AG04449 (cell line): Measurements from ENCODE around the gene MPLKIP.

Source experiments
- CTCF ChIA-PET: fragments of 350-600 bp; formaldehyde crosslinking; extraction: SDS; loops from one replicate; lab custom pipeline; 2021; ENCODE audit warnings: antibody characterized with exemption; lab: Yijun Ruan, JAX
- POLR2A ChIA-PET: fragments of 400-600, 350-600 bp; formaldehyde crosslinking; extraction: SDS; loops from one replicate; lab custom pipeline; 2020; ENCODE audit warnings: antibody characterized with exemption, inconsistent platforms; lab: Yijun Ruan, JAX
- DNase-seq: peaks from one replicate; pipeline ENCODE4 v3.0.0-alpha.2; 2010; ENCODE audit warnings: low read depth, low spot score
- H3K4me3 ChIP-seq: 2 replicates; pipeline ENCODE4 v1.5.1; 2011; ENCODE audit warnings: low read depth, mild to moderate bottlenecking, control low read depth, low read length
- TF ChIP-seq, protein P1 (sequence below): IDR thresholded peaks from one replicate; pipeline ENCODE4 v1.5.1; 2011; ENCODE audit warnings: mild to moderate bottlenecking, moderate library complexity, low read length, control low read depth, inconsistent platforms; ENCODE audit not compliant: insufficient read depth; ENCODE audit errors: missing control alignments

The MPLKIP gene

DNA sequence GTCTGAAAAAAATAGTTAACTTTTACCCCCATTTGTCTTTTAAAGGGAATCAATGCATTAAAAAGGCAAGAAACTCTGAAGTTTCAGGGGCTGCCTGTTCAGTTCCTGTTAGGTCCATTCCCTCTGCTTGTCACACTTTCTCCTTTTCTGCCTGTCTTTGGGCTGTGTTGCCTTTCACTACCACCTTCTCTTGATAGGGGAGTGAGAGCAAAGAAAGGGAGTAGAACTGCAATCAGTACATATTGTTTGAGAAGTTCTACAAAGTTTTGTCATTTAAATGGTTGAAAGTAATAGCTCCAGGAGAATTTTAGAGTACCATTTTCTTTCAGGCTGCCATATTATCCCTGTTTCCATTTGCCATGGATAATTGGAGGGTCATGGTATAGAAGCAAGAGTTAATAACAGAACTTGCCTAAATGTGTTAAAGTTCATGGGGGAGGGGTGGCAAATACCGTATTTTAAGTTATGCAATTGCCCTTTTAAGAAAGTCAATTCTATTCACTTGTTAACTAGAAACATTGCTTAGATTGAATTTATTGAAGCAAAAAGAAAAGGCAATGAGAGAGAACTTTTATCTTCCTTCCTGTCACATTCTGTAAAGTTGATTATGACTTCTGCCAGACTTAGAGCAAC lies 38.6 kb downstream of the MPLKIP start:
- no peak overlapping the region for H3K4me3 ChIP-seq
- TF ChIP-seq, protein P1, sequence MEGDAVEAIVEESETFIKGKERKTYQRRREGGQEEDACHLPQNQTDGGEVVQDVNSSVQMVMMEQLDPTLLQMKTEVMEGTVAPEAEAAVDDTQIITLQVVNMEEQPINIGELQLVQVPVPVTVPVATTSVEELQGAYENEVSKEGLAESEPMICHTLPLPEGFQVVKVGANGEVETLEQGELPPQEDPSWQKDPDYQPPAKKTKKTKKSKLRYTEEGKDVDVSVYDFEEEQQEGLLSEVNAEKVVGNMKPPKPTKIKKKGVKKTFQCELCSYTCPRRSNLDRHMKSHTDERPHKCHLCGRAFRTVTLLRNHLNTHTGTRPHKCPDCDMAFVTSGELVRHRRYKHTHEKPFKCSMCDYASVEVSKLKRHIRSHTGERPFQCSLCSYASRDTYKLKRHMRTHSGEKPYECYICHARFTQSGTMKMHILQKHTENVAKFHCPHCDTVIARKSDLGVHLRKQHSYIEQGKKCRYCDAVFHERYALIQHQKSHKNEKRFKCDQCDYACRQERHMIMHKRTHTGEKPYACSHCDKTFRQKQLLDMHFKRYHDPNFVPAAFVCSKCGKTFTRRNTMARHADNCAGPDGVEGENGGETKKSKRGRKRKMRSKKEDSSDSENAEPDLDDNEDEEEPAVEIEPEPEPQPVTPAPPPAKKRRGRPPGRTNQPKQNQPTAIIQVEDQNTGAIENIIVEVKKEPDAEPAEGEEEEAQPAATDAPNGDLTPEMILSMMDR = no peak
- DNase-seq = no peak
- ChIA-PET POLR2A (no interaction called here), CTCF (no interaction called here)

DNA sequence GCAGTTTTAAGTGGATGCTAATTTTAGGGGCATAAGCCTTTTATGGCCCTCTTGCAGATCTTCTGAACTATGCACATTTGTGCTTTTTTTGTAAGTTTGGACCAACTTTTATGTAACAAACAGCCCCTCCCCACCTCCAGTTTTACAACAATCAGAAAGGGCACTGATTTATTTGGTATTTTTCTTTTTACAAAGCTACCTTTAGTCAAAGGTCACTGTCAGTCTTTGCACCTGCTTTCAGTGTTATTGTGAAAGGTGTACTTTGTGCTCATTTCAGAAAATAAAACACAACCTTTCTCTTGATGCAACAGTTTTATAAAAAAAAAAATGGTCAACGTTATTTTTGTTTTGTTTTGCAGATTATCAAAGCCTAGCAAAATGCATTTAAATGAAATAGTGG lies 39.2 kb downstream of the MPLKIP start:
- POLR2A ChIA-PET = no interaction called here
- TF ChIP-seq, protein P1 = no peak
- no peak overlapping the region for H3K4me3 ChIP-seq
- CTCF ChIA-PET = no interaction called here
- no peak for DNase-seq

DNA sequence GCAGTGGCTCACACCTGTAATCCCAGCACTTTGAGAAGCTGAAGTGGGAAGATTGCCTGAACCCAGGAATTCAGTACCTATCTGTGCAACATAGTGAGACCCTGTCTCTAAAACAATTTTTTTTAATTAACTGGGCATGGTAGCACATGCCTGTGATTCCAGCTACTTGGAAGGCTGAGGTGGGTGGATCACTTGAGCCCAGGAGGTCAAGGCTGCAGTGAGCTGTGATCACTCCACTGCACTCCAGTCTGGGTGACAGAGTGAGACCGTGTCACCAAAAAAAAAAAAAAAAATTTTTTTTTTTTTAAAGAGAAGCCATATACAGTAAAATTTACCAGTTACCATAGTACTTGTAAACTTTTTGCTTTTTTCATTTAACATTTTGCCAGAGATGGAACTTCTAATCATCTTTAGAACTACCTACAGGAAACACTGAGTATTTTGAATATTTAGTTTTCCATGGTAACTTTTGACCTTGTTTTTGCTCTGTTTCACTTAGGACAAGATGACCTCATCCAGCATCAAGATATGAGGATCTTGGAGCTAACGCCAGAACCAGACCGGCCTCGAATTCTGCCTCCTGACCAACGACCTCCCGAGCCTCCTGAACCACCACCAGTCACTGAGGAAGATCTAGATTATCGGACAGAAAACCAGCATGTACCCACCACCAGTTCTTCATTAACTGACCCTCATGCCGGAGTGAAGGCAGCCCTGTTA lies 40.6 kb downstream of the MPLKIP start:
- DNase-seq = no peak
- POLR2A ChIA-PET = no interaction called here
- no peak overlapping the region for H3K4me3 ChIP-seq
- CTCF ChIA-PET = interaction anchor here (1.1 to 1.4 kb wide), 2 partner anchors 15 to 41 kb away, joined by 4 to 5 read pairs; no protein-coding TSS in a partner anchor
- TF ChIP-seq, protein P1 = no peak

DNA sequence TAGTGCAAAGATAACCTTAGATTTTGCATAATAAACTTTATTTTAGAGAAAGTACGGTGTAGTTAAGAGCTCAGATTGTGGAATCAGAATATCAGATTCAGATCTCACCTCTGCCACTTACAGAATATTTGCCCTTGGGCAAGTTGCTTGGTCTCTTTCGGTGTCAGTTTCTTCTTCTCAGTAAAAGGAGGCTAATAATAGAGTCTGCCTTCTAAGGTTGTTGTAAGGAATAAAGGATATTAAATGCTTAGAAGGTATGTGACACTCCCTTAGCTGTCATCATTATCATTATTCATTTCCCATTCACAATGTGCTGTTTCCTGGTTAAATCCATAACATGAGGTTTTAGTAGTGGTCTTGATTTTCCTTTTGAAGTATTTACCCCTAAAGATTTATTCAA lies 42.2 kb downstream of the MPLKIP start:
- DNase-seq = no peak
- ChIA-PET CTCF (interaction anchor here (0.9 to 1.4 kb wide), 2 partner anchors 13 to 140 kb away, joined by 3 to 4 read pairs; no protein-coding TSS in a partner anchor), POLR2A (interaction anchor here (0.7 kb wide), 1 partner anchor 144 kb away, joined by 3 read pairs; no protein-coding TSS in a partner anchor)
- H3K4me3 ChIP-seq = no peak overlapping the region
- TF ChIP-seq, protein P1 = no peak

DNA sequence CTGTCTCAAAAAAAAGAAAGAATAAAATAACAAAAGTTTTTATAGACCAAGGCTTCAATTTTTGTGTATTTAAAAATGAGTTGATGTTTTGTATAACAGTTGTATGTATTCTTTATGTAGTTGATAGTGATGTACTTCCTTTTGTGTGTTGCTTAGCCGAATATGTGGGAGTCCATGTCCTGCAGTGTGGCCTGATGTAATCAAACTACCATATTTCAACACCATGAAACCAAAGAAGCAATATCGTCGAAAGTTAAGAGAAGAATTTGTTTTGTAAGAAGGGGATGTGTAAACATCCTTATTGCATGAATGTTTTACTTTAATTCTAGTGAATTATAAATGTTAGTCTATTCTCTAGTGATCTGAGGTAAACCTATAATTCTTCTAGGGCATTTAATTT lies 56.6 kb downstream of the MPLKIP start:
- no peak for DNase-seq
- POLR2A ChIA-PET = no interaction called here
- H3K4me3 ChIP-seq = no peak overlapping the region

More for the DNA sequence above, 56.6 kb downstream of the MPLKIP start:
- TF ChIP-seq, protein P1 = no peak
- CTCF ChIA-PET = interaction anchor here (2.0 kb wide), 1 partner anchor 15 kb away, joined by 4 read pairs; no protein-coding TSS in a partner anchor
